A549 (cell line): Measurements from ENCODE around the gene ADCY4. TPM values are rescaled to one million over a fixed set of nuclear protein-coding genes. Genes with fewer than 3 reads are reported as not detected.

ENCODE experiments used
- ATAC-seq, 2 experiments: fragments of 200-7000 bp in 1 of 2; fragments of >200 bp in 1 of 2; cut with Nextera tagmentation in 1 of 2; cut with Tn5 transposase in 1 of 2; 3 replicates each; pipeline versions ENCODE4 v1.8.0 to v1.9.1; 2018 to 2020; ENCODE audit warnings: mild to moderate bottlenecking in 1 of 2, moderate library complexity in 1 of 2
- CTCF ChIA-PET: fragments of 300-600 bp; sonication (Branson Sonifier 250); formaldehyde crosslinking; extraction: SDS; loops from one replicate; lab custom pipeline; 2021; ENCODE audit warnings: antibody characterized with exemption, inconsistent platforms; lab: Yijun Ruan, JAX
- POLR2A ChIA-PET: fragments of 350-600 bp; formaldehyde crosslinking; extraction: SDS; loops from one replicate; lab custom pipeline; 2021; ENCODE audit warnings: antibody characterized with exemption, inconsistent platforms; lab: Yijun Ruan, JAX
- DNase-seq, 2 experiments: peaks; one replicate each; pipeline versions ENCODE4 v3.0.0 to v3.0.0-alpha.2; 2011 to 2016; ENCODE audit warnings: low read depth in 1 of 2, low spot score in 1 of 2
- FAIRE-seq: peaks from 2 replicates; lab custom pipeline; 2011; peaks lifted over from hg19 to GRCh38; lab: Jason Lieb, UNC
- H3K27ac ChIP-seq, 2 experiments: fragments of >200 bp; sonication (Bioruptor Twin); formaldehyde crosslinking; 3 replicates each; pipeline ENCODE4 v1.5.1; 2016 to 2017
- H3K4me1 ChIP-seq: fragments of >200 bp; sonication (Bioruptor Twin); formaldehyde crosslinking; 3 replicates; pipeline ENCODE4 v1.6.1; 2016
- H3K4me2 ChIP-seq: fragments of >200 bp; sonication (Bioruptor Twin); formaldehyde crosslinking; 3 replicates; pipeline ENCODE4 v1.6.1; 2016
- H3K4me3 ChIP-seq: fragments of >200 bp; sonication (Bioruptor Twin); formaldehyde crosslinking; 3 replicates; pipeline ENCODE4 v1.5.1; 2016
- H3K9me3 ChIP-seq: fragments of >200 bp; sonication (Bioruptor Twin); formaldehyde crosslinking; 3 replicates; pipeline ENCODE4 v1.6.1; 2016
- ATOH8 ChIP-seq: fragments of 250-450 bp; sonication (Bioruptor Pico); IDR thresholded peaks from 2 replicates; pipeline ENCODE4 v1.5.0; 2020; ENCODE audit warnings: low read depth, mild to moderate bottlenecking, moderate library complexity
- CEBPB ChIP-seq, 2 experiments: fragments of >200 bp in 1 of 2; sonication (Bioruptor Twin) in 1 of 2; formaldehyde crosslinking in 1 of 2; IDR thresholded peaks; 2 replicates each; pipeline ENCODE4 v1.6.1; 2012 to 2016
- CHD2 ChIP-seq: fragments of 150-350 bp; IDR thresholded peaks from 2 replicates; pipeline ENCODE4 v1.6.1; 2014; ENCODE audit warnings: low read length; ENCODE audit not compliant: partially characterized antibody
- CHD4 ChIP-seq: fragments of 200-600 bp; sonication (generic); IDR thresholded peaks from 2 replicates; pipeline ENCODE4 v1.6.1; 2016; ENCODE audit warnings: antibody characterized with exemption, mild to moderate bottlenecking, borderline replicate concordance
- EP300 ChIP-seq, 2 experiments: fragments of >200 bp; sonication (Bioruptor Twin); formaldehyde crosslinking; IDR thresholded peaks; 2 replicates in 1 of 2; 3 replicates in 1 of 2; pipeline ENCODE4 v1.6.1; 2016 to 2017
- GATA3 ChIP-seq: IDR thresholded peaks from 2 replicates; pipeline ENCODE4 v1.6.1; 2012; ENCODE audit warnings: borderline replicate concordance
- HES2 ChIP-seq: fragments of >200 bp; sonication (Bioruptor Twin); formaldehyde crosslinking; IDR thresholded peaks from 2 replicates; pipeline ENCODE4 v1.6.1; 2016
- HMGXB4 ChIP-seq: fragments of 250-450 bp; sonication (Bioruptor Pico); IDR thresholded peaks from 2 replicates; pipeline ENCODE4 v1.5.0; 2021; ENCODE audit warnings: mild to moderate bottlenecking, moderate library complexity, borderline replicate concordance
- HOXA7 ChIP-seq: fragments of 250-450 bp; sonication (Bioruptor Pico); IDR thresholded peaks from 2 replicates; pipeline ENCODE4 v1.5.0; 2020; ENCODE audit warnings: mild to moderate bottlenecking, moderate library complexity
- HOXB13 ChIP-seq: fragments of 250-450 bp; sonication (Bioruptor Pico); IDR thresholded peaks from 2 replicates; pipeline ENCODE4 v1.5.0; 2020; ENCODE audit warnings: low read depth, mild to moderate bottlenecking, moderate library complexity
- HOXB5 ChIP-seq: fragments of 250-450 bp; sonication (Bioruptor Pico); IDR thresholded peaks from 2 replicates; pipeline ENCODE4 v1.5.0; 2020; ENCODE audit warnings: mild to moderate bottlenecking, moderate library complexity
- JUN ChIP-seq, 2 experiments: fragments of >200 bp; sonication (Bioruptor Twin); formaldehyde crosslinking; IDR thresholded peaks; 2 replicates in 1 of 2; 3 replicates in 1 of 2; pipeline ENCODE4 v1.6.1; 2016 to 2017
- JUNB ChIP-seq: fragments of >200 bp; sonication (Bioruptor Twin); formaldehyde crosslinking; IDR thresholded peaks from 2 replicates; pipeline ENCODE4 v1.6.1; 2016
- MAX ChIP-seq: IDR thresholded peaks from 2 replicates; pipeline ENCODE4 v1.6.1; 2012
- MAZ ChIP-seq: fragments of 150-350 bp; IDR thresholded peaks from 2 replicates; pipeline ENCODE4 v1.6.1; 2014; ENCODE audit warnings: antibody characterized with exemption, low read depth, low read length, borderline replicate concordance
- NPAS2 ChIP-seq: fragments of 250-450 bp; sonication (Bioruptor Pico); IDR thresholded peaks from 2 replicates; pipeline ENCODE4 v1.8.0; 2022; ENCODE audit warnings: mild to moderate bottlenecking, moderate library complexity, borderline replicate concordance
- NR3C1 ChIP-seq: fragments of >200 bp; sonication (Bioruptor Twin); formaldehyde crosslinking; IDR thresholded peaks from 3 replicates; pipeline ENCODE4 v1.6.1; 2017
- PHF8 ChIP-seq: fragments of 200-600 bp; sonication (generic); IDR thresholded peaks from 2 replicates; pipeline ENCODE4 v1.6.1; 2016; ENCODE audit warnings: low read depth, mild to moderate bottlenecking, antibody characterized with exemption, moderate library complexity, borderline replicate concordance
- RAD21 ChIP-seq, 2 experiments: fragments of >200 bp in 1 of 2; sonication (Bioruptor Twin) in 1 of 2; formaldehyde crosslinking in 1 of 2; IDR thresholded peaks in 1 of 2; conservative IDR thresholded peaks in 1 of 2; 2 replicates in 1 of 2; 3 replicates in 1 of 2; pipeline ENCODE4 v1.6.1; 2012 to 2018; ENCODE audit warnings: inconsistent platforms in 1 of 2
- RARB ChIP-seq: fragments of 250-450 bp; sonication (Bioruptor Pico); IDR thresholded peaks from 2 replicates; pipeline ENCODE4 v1.8.0; 2021; ENCODE audit warnings: mild to moderate bottlenecking, moderate library complexity
- RNF2 ChIP-seq: fragments of 200-600 bp; sonication (generic); IDR thresholded peaks from 2 replicates; pipeline ENCODE4 v1.6.1; 2016; ENCODE audit warnings: low read depth, mild to moderate bottlenecking, antibody characterized with exemption, moderate library complexity, borderline replicate concordance
- SREBF2 ChIP-seq: fragments of 450-650 bp; IDR thresholded peaks from 2 replicates; pipeline ENCODE4 v1.6.1; 2014; ENCODE audit warnings: mild to moderate bottlenecking, moderate library complexity
- TP53 ChIP-seq: fragments of 250-450 bp; sonication (Bioruptor Pico); IDR thresholded peaks from 2 replicates; pipeline ENCODE4 v1.5.0; 2021; ENCODE audit warnings: mild to moderate bottlenecking, moderate library complexity
- ZSCAN20 ChIP-seq: fragments of 250-450 bp; sonication (Bioruptor Pico); IDR thresholded peaks from 2 replicates; pipeline ENCODE4 v1.8.0; 2022; ENCODE audit warnings: mild to moderate bottlenecking, moderate library complexity
- WGBS: methylation state at CpG from one replicate; pipeline ENCODE4 v1.1.6; 2017; ENCODE audit errors: missing lambda C conversion rate; 5-methylcytosine and 5-hydroxymethylcytosine counted together
- polyA plus RNA-seq, 4 experiments: library from polyadenylated mRNA; depleted of rRNA in 3 of 4; stranded (reverse); fragments of >200 nt; fragmentation: RNase III in 1 of 4; extraction: RNeasy Plus Mini Kit Qiagen cat#74134 plus additional on column Dnase treatment in 1 of 4; gene quantifications; 2 replicates in 3 of 4; 3 replicates in 1 of 4; pipeline ENCODE4 v1.2.3, GENCODE V29; 2011 to 2017

Gene ADCY4
- polyA plus RNA-seq, 2 of the 4 experiments (the other 2 are of a cell fraction) = not detected

GRCh38 chr14:24342889-24343288, 8.0 kb upstream of the ADCY4 start:
- Histone ChIP-seq H3K4me1 (no peaks in the 10 kb centered on the region), H3K4me2 (no peak overlapping the region), H3K27ac (no peak overlapping the region), H3K9me3 (no peaks in the 10 kb centered on the region), H3K4me3 (no peak overlapping the region)
- no peak for TF ChIP-seq HOXB5
- TF ChIP-seq HMGXB4 = no peak
- TF ChIP-seq NR3C1 = no peak
- TF ChIP-seq HES2 = no peak
- no peak for TF ChIP-seq HOXA7 (CRISPR knock-in tag)
- TF ChIP-seq SREBF2 = no peak
- no peak for TF ChIP-seq RARB (CRISPR knock-in tag)
- TF ChIP-seq TP53 = no peak
- no peak for TF ChIP-seq EP300 (IDR thresholded peaks at IDR 0.05)
- no peak for TF ChIP-seq MAX
- TF ChIP-seq ZSCAN20 (CRISPR knock-in tag) = no peak
- no peak for TF ChIP-seq NPAS2 (CRISPR knock-in tag)
- no peak for TF ChIP-seq CHD4
- TF ChIP-seq JUNB = no peak
- TF ChIP-seq PHF8 = no peak
- ATAC-seq = no peak
- CTCF ChIA-PET = interaction anchor here (1.6 to 46.6 kb wide), 3 partner anchors 9 to 89 kb away, joined by 11 to 1142 read pairs (median 29); partner anchors contain the start of genes CBLN3 and KHNYN
- POLR2A ChIA-PET = interaction anchor here (1.8 kb wide), 1 partner anchor 88 kb away, joined by 5 read pairs; the partner anchor contains the start of gene KHNYN
- FAIRE-seq = no peak
- WGBS = 62% methylated on average over 4 of the region's 4 CpGs
- no peak for DNase-seq

GRCh38 chr14:24340606-24341005, 5.7 kb upstream of the ADCY4 start:
- CTCF ChIA-PET = interaction anchor here (1.1 to 46.6 kb wide), 6 partner anchors 8 to 98 kb away, joined by 3 to 1142 read pairs (median 12); partner anchors contain the start of genes CBLN3, CIDEB and KHNYN
- Histone ChIP-seq H3K9me3 (no peaks in the 10 kb centered on the region), H3K4me1 (no peaks in the 10 kb centered on the region), H3K4me3 (no peak overlapping the region), H3K27ac (no peak overlapping the region), H3K4me2 (no peak overlapping the region)
- POLR2A ChIA-PET = no interaction called here
- FAIRE-seq (no peak), DNase-seq (no peak), ATAC-seq (no peak)
- 94% methylated on average over 1 of the region's 1 CpG for WGBS
- TF ChIP-seq JUN (IDR thresholded peaks at IDR 0.05) = no peak
- no peak for TF ChIP-seq GATA3
- TF ChIP-seq RAD21 (conservative IDR thresholded peaks at IDR 0.05 in 1 of 2, IDR thresholded peaks at IDR 0.05 in 1 of 2) = no peak
- TF ChIP-seq CHD2 = no peak
- TF ChIP-seq MAZ = no peak
- TF ChIP-seq ATOH8 (CRISPR knock-in tag) = no peak
- TF ChIP-seq HOXB13 (CRISPR knock-in tag) = no peak
- no peak for TF ChIP-seq RNF2
- no peak for TF ChIP-seq CEBPB (IDR thresholded peaks at IDR 0.05)
- TF ChIP-seq HOXB5 = no peak
